K562 (cell line): ENCODE measurements around the gene GALNT7.
"Not testable (repeated sequence)": the region's sequence is repeated elsewhere in the genome, so short reads cannot be mapped to it uniquely, and the experiment has no call there.

Experiments used
- BHLHE40 ChIP-seq: IDR thresholded peaks from 2 replicates; pipeline ENCODE4 v1.6.1; 2011; ENCODE audit warnings: low read length, improper control_type of control experiment
- CCAR2 ChIP-seq: fragments of 200-400 bp; formaldehyde crosslinking; IDR thresholded peaks from 2 replicates; pipeline ENCODE4 v1.6.1; 2017; ENCODE audit warnings: mild to moderate bottlenecking, low read depth, low read length
- EZH2 ChIP-seq: IDR thresholded peaks from 2 replicates; pipeline ENCODE4 v1.6.1; 2012; ENCODE audit warnings: low read depth, mild to moderate bottlenecking, inconsistent platforms, low read length, borderline replicate concordance
- POLR2AphosphoS5 ChIP-seq: IDR thresholded peaks from 2 replicates; pipeline ENCODE4 v1.6.1; 2011; ENCODE audit warnings: mild to moderate bottlenecking, low read depth, low read length, moderate library complexity; ENCODE audit not compliant: control insufficient read depth, insufficient read depth
- RAD21 ChIP-seq, 2 experiments: fragments of 250-450 bp in 1 of 2; fragments of 450-650 bp in 1 of 2; sonication (Bioruptor Pico) in 1 of 2; formaldehyde crosslinking in 1 of 2; IDR thresholded peaks in 1 of 2; conservative IDR thresholded peaks in 1 of 2; 2 replicates each; pipeline versions ENCODE4 v1.4.0 to v1.8.0; 2020 to 2022; ENCODE audit warnings: mild to moderate bottlenecking in 2 of 2, moderate library complexity in 1 of 2
- SIN3B ChIP-seq: fragments of 450-650 bp; IDR thresholded peaks from 2 replicates; pipeline ENCODE4 v1.6.1; 2017; ENCODE audit warnings: low read depth, mild to moderate bottlenecking, moderate library complexity
- YY1 ChIP-seq, 3 experiments: IDR thresholded peaks; 2 replicates each; pipeline ENCODE4 v1.6.1; 2011; ENCODE audit warnings: low read length in 2 of 3, mild to moderate bottlenecking in 2 of 3, moderate library complexity in 2 of 3, borderline replicate concordance in 1 of 3, control low read depth in 1 of 3, low read depth in 1 of 3; ENCODE audit not compliant: insufficient read depth in 3 of 3, insufficient replicate concordance in 2 of 3, control insufficient read depth in 1 of 3, insufficient read length in 1 of 3; ENCODE audit errors: extremely low read depth in 1 of 3
- ZNF124 ChIP-seq: sonication (generic); formaldehyde crosslinking; IDR thresholded peaks from 2 replicates; pipeline ENCODE4 v1.8.1; 2022; ENCODE audit warnings: missing genetic modification reagents
- ZNF24 ChIP-seq: fragments of 450-650 bp; IDR thresholded peaks from 2 replicates; pipeline ENCODE4 v1.6.1; 2016
- TF ChIP-seq, protein P1 (sequence below), 3 experiments: IDR thresholded peaks in 2 of 3; conservative IDR thresholded peaks in 1 of 3; 2 replicates each; pipeline ENCODE4 v1.5.1; 2011 to 2012; ENCODE audit warnings: low read length in 3 of 3, mild to moderate bottlenecking in 3 of 3, control low read depth in 2 of 3, improper control_type of control experiment in 1 of 3, inconsistent platforms in 1 of 3, low read depth in 1 of 3, mixed read lengths in 1 of 3, moderate library complexity in 1 of 3; ENCODE audit not compliant: insufficient read depth in 2 of 3

DNA sequence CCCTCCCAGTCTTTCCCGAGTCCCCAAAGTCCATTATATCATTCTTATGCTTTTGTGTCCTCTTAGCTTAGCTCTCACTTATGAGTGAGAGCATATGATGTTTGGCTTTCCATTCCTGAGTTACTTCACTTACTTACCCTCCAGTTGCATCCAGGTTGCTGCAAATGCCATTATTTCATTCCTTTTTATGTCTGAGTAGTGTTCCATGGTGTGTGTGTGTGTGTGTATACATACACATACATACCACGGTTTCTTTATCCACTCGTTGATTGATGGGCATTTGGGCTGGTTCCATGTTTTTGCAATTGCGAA, 50.5 kb downstream of the GALNT7 start:
- TF ChIP-seq CCAR2; POLR2AphosphoS5; YY1 (IDR thresholded peaks at IDR 0.05; ENCODE audit: borderline replicate concordance in 1 of 3, control insufficient read depth in 1 of 3, extremely low read depth in 1 of 3, insufficient read depth in 3 of 3, insufficient read length in 1 of 3, insufficient replicate concordance in 2 of 3, low read depth in 1 of 3, low read length in 2 of 3); EZH2; RAD21 (CRISPR knock-in tag; conservative IDR thresholded peaks at IDR 0.05 in 1 of 2, IDR thresholded peaks at IDR 0.05 in 1 of 2); ZNF24; BHLHE40; ZNF124 (CRISPR knock-in tag); SIN3B: not testable (repeated sequence)
- TF ChIP-seq, protein P1, sequence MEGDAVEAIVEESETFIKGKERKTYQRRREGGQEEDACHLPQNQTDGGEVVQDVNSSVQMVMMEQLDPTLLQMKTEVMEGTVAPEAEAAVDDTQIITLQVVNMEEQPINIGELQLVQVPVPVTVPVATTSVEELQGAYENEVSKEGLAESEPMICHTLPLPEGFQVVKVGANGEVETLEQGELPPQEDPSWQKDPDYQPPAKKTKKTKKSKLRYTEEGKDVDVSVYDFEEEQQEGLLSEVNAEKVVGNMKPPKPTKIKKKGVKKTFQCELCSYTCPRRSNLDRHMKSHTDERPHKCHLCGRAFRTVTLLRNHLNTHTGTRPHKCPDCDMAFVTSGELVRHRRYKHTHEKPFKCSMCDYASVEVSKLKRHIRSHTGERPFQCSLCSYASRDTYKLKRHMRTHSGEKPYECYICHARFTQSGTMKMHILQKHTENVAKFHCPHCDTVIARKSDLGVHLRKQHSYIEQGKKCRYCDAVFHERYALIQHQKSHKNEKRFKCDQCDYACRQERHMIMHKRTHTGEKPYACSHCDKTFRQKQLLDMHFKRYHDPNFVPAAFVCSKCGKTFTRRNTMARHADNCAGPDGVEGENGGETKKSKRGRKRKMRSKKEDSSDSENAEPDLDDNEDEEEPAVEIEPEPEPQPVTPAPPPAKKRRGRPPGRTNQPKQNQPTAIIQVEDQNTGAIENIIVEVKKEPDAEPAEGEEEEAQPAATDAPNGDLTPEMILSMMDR (IDR thresholded peaks at IDR 0.05 in 2 of 3, conservative IDR thresholded peaks at IDR 0.05 in 1 of 3; ENCODE audit: insufficient read depth in 2 of 3, low read depth in 1 of 3, low read length in 3 of 3): not testable (repeated sequence)
